Neural cell (in vitro differentiated cells): ENCODE results near the gene SAT2. TPM values are rescaled to one million over a fixed set of nuclear protein-coding genes. Genes with fewer than 3 reads are reported as not detected.
"Not testable (repeated sequence)": the region's sequence is repeated elsewhere in the genome, so short reads cannot be mapped to it uniquely, and the experiment has no call there.

Source experiments
- H2AFZ ChIP-seq: fragments of 200-600, 300-800 bp; sonication (generic), shearing (Covaris generic); 2 replicates; pipeline ENCODE4 v1.6.0; 2014; ENCODE audit warnings: low read depth, mild to moderate bottlenecking, antibody characterized with exemption, low read length, moderate library complexity
- H3F3A ChIP-seq: fragments of 200-600 bp; shearing (Covaris generic); 2 replicates; pipeline ENCODE4 v1.6.1; 2016; ENCODE audit warnings: mild to moderate bottlenecking, moderate library complexity, mixed read lengths, antibody characterized with exemption, low read length; ENCODE audit not compliant: insufficient read depth, poor library complexity, severe bottlenecking
- H3K27ac ChIP-seq: fragments of 200-600, 300-800 bp; sonication (generic), shearing (Covaris generic); 2 replicates; pipeline ENCODE4 v1.5.1; 2014; ENCODE audit warnings: mild to moderate bottlenecking, low read length, moderate library complexity
- H3K27me3 ChIP-seq: fragments of 300-800, 200-600 bp; sonication (generic), shearing (Covaris generic); 2 replicates; pipeline ENCODE4 v1.6.0; 2014; ENCODE audit warnings: mild to moderate bottlenecking, low read depth, low read length, moderate library complexity; ENCODE audit not compliant: insufficient read depth
- H3K36me3 ChIP-seq: fragments of 300-800, 200-600 bp; sonication (generic), shearing (Covaris generic); 2 replicates; pipeline ENCODE4 v1.5.1; 2014; ENCODE audit warnings: mild to moderate bottlenecking, antibody characterized with exemption, low read length, moderate library complexity; ENCODE audit not compliant: insufficient read depth
- H3K4me2 ChIP-seq: fragments of 300-800, 200-600 bp; sonication (generic), shearing (Covaris generic); 2 replicates; pipeline ENCODE4 v1.6.0; 2014; ENCODE audit warnings: mild to moderate bottlenecking, low read length
- H3K4me3 ChIP-seq: fragments of 300-800, 200-600 bp; sonication (generic), shearing (Covaris generic); 2 replicates; pipeline ENCODE4 v1.5.1; 2014; ENCODE audit warnings: mild to moderate bottlenecking, low read length, moderate library complexity
- H3K79me2 ChIP-seq: fragments of 200-600 bp; shearing (Covaris generic); replicated peaks from 2 replicates; pipeline ENCODE4 v1.6.0; 2014; ENCODE audit warnings: mild to moderate bottlenecking, low read length, moderate library complexity; ENCODE audit not compliant: insufficient read depth
- H3K9ac ChIP-seq: fragments of 300-800, 200-600 bp; sonication (generic), shearing (Covaris generic); 2 replicates; pipeline ENCODE4 v1.6.1; 2016; ENCODE audit warnings: mild to moderate bottlenecking, low read length, mixed read lengths
- H3K9me2 ChIP-seq: fragments of 200-600 bp; shearing (Covaris generic); 2 replicates; pipeline ENCODE4 v1.6.1; 2016; ENCODE audit warnings: mild to moderate bottlenecking, low read length, mixed read lengths; ENCODE audit not compliant: insufficient read depth
- H3K9me3 ChIP-seq: fragments of 200-600, 300-800 bp; sonication (generic), shearing (Covaris generic); 2 replicates; pipeline ENCODE4 v1.6.1; 2016; ENCODE audit warnings: mild to moderate bottlenecking, mixed run types, low read length, moderate library complexity, mixed read lengths
- H4K20me1 ChIP-seq: fragments of 200-600 bp; shearing (Covaris generic); 2 replicates; pipeline ENCODE4 v1.6.1; 2016; ENCODE audit warnings: mild to moderate bottlenecking, mixed run types; ENCODE audit not compliant: insufficient read depth
- EP300 ChIP-seq: fragments of 450-650 bp; conservative IDR thresholded peaks from 2 replicates; pipeline ENCODE4 v1.6.1; 2014; ENCODE audit warnings: antibody characterized with exemption, mild to moderate bottlenecking, moderate library complexity; ENCODE audit not compliant: poor library complexity, severe bottlenecking
- EZH2 ChIP-seq: fragments of 200-600, 300-800 bp; shearing (Covaris generic), sonication (generic); IDR thresholded peaks from 2 replicates; pipeline ENCODE4 v1.6.1; 2014; ENCODE audit warnings: antibody characterized with exemption, low read length, borderline replicate concordance, mild to moderate bottlenecking; ENCODE audit not compliant: insufficient read depth, poor library complexity, severe bottlenecking
- MXI1 ChIP-seq: fragments of 450-650 bp; conservative IDR thresholded peaks from 2 replicates; pipeline ENCODE4 v1.6.1; 2014; ENCODE audit warnings: antibody characterized with exemption, mild to moderate bottlenecking; ENCODE audit not compliant: poor library complexity, severe bottlenecking
- POLR2AphosphoS5 ChIP-seq: IDR thresholded peaks from 2 replicates; pipeline ENCODE4 v1.6.1; 2012
- RAD21 ChIP-seq: fragments of 450-650 bp; conservative IDR thresholded peaks from 2 replicates; pipeline ENCODE4 v1.6.1; 2014; ENCODE audit warnings: antibody characterized with exemption, mild to moderate bottlenecking, moderate library complexity
- SMC3 ChIP-seq: fragments of 450-650 bp; conservative IDR thresholded peaks from 2 replicates; pipeline ENCODE4 v1.6.1; 2014; ENCODE audit warnings: antibody characterized with exemption, mild to moderate bottlenecking, moderate library complexity; ENCODE audit not compliant: poor library complexity
- TAF1 ChIP-seq: IDR thresholded peaks from 2 replicates; pipeline ENCODE4 v1.6.1; 2012; ENCODE audit warnings: low read depth
- polyA plus RNA-seq: library from polyadenylated mRNA; depleted of rRNA; stranded (reverse); fragments of >200 nt; gene quantifications from 2 replicates; pipeline ENCODE4 v1.2.3, GENCODE V29; 2014
- TF ChIP-seq, protein P1 (sequence below): IDR thresholded peaks from 2 replicates; pipeline ENCODE4 v1.6.1; 2012; ENCODE audit warnings: borderline replicate concordance
- TF ChIP-seq, protein P2 (sequence below): fragments of 450-650 bp; IDR thresholded peaks from 2 replicates; pipeline ENCODE4 v1.5.1; 2014; ENCODE audit warnings: antibody characterized with exemption, mild to moderate bottlenecking, moderate library complexity; ENCODE audit not compliant: poor library complexity, severe bottlenecking

Gene SAT2
- polyA plus RNA-seq, 1 donor from 2014 or later: 303 TPM

GRCh38 chr17:7644775-7645174, 17.2 kb upstream of the SAT2 start:
- Histone ChIP-seq H3K9me3 (no peaks in the 10 kb centered on the region), H3K27me3 (no peaks in the 10 kb centered on the region), H3K36me3 (no peaks in the 10 kb centered on the region), H2AFZ (no peak overlapping the region), H4K20me1 (no peaks in the 10 kb centered on the region), H3K27ac (no peak overlapping the region), H3K4me3 (no peak overlapping the region), H3F3A (no peaks in the 10 kb centered on the region), H3K9me2 (no peaks in the 10 kb centered on the region), H3K4me2 (no peak overlapping the region), H3K9ac (no peak overlapping the region), H3K79me2 (no peaks in the 10 kb centered on the region)
- TF ChIP-seq MXI1 (no peak), POLR2AphosphoS5 (no peak), SMC3 (no peak)

- not testable (repeated sequence) for H3F3A ChIP-seq, H2AFZ ChIP-seq, H4K20me1 ChIP-seq, H3K9ac ChIP-seq, H3K27me3 ChIP-seq, H3K4me3 ChIP-seq, H3K79me2 ChIP-seq, H3K9me2 ChIP-seq, H3K4me2 ChIP-seq, H3K27ac ChIP-seq, H3K36me3 ChIP-seq, H3K9me3 ChIP-seq
Measured at GRCh38 chr17:7641635-7642034, 14.0 kb upstream of the SAT2 start.

- Histone ChIP-seq H3K9me2 (no peaks in the 10 kb centered on the region), H3K79me2 (no peaks in the 10 kb centered on the region), H3K27ac (no peak overlapping the region), H2AFZ (no peak overlapping the region), H3K36me3 (no peaks in the 10 kb centered on the region), H3K4me2 (no peak overlapping the region), H4K20me1 (no peaks in the 10 kb centered on the region), H3K9me3 (no peaks in the 10 kb centered on the region), H3F3A (no peaks in the 10 kb centered on the region), H3K4me3 (no peak overlapping the region), H3K9ac (no peak overlapping the region), H3K27me3 (no peaks in the 10 kb centered on the region)
- TF ChIP-seq, protein P1, sequence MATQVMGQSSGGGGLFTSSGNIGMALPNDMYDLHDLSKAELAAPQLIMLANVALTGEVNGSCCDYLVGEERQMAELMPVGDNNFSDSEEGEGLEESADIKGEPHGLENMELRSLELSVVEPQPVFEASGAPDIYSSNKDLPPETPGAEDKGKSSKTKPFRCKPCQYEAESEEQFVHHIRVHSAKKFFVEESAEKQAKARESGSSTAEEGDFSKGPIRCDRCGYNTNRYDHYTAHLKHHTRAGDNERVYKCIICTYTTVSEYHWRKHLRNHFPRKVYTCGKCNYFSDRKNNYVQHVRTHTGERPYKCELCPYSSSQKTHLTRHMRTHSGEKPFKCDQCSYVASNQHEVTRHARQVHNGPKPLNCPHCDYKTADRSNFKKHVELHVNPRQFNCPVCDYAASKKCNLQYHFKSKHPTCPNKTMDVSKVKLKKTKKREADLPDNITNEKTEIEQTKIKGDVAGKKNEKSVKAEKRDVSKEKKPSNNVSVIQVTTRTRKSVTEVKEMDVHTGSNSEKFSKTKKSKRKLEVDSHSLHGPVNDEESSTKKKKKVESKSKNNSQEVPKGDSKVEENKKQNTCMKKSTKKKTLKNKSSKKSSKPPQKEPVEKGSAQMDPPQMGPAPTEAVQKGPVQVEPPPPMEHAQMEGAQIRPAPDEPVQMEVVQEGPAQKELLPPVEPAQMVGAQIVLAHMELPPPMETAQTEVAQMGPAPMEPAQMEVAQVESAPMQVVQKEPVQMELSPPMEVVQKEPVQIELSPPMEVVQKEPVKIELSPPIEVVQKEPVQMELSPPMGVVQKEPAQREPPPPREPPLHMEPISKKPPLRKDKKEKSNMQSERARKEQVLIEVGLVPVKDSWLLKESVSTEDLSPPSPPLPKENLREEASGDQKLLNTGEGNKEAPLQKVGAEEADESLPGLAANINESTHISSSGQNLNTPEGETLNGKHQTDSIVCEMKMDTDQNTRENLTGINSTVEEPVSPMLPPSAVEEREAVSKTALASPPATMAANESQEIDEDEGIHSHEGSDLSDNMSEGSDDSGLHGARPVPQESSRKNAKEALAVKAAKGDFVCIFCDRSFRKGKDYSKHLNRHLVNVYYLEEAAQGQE: no peak
- TF ChIP-seq, protein P2, sequence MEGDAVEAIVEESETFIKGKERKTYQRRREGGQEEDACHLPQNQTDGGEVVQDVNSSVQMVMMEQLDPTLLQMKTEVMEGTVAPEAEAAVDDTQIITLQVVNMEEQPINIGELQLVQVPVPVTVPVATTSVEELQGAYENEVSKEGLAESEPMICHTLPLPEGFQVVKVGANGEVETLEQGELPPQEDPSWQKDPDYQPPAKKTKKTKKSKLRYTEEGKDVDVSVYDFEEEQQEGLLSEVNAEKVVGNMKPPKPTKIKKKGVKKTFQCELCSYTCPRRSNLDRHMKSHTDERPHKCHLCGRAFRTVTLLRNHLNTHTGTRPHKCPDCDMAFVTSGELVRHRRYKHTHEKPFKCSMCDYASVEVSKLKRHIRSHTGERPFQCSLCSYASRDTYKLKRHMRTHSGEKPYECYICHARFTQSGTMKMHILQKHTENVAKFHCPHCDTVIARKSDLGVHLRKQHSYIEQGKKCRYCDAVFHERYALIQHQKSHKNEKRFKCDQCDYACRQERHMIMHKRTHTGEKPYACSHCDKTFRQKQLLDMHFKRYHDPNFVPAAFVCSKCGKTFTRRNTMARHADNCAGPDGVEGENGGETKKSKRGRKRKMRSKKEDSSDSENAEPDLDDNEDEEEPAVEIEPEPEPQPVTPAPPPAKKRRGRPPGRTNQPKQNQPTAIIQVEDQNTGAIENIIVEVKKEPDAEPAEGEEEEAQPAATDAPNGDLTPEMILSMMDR: no peak
- TF ChIP-seq MXI1 (no peak), RAD21 (no peak), SMC3 (no peak), EZH2 (no peak), TAF1 (no peak), EP300 (no peak), POLR2AphosphoS5 (no peak)
Measured at GRCh38 chr17:7640783-7641182, 13.2 kb upstream of the SAT2 start.
